H1 (cell line): Measurements from ENCODE around the gene CEACAM16.

Source experiments
- CHD1 ChIP-seq: IDR thresholded peaks from 2 replicates; pipeline ENCODE4 v1.6.1; 2012; ENCODE audit warnings: low read depth, low read length, improper control_type of control experiment
- CREB1 ChIP-seq: IDR thresholded peaks from 2 replicates; pipeline ENCODE4 v1.6.1; 2012; ENCODE audit warnings: inconsistent platforms
- EZH2 ChIP-seq: fragments of 200-600 bp; sonication (generic); IDR thresholded peaks from 2 replicates; pipeline ENCODE4 v1.7.1; 2012; ENCODE audit warnings: low read depth, mild to moderate bottlenecking, moderate library complexity, low read length, inconsistent platforms; ENCODE audit not compliant: severe bottlenecking
- FOSL1 ChIP-seq: IDR thresholded peaks from 2 replicates; pipeline ENCODE4 v1.6.1; 2011; ENCODE audit warnings: mild to moderate bottlenecking, low read depth, low read length, moderate library complexity; ENCODE audit not compliant: insufficient read depth
- HDAC2 ChIP-seq, 2 experiments: fragments of 300-600 bp in 1 of 2; sonication (generic) in 1 of 2; IDR thresholded peaks; 2 replicates each; pipeline ENCODE4 v1.6.1; 2011 to 2012; ENCODE audit warnings: low read depth in 2 of 2, low read length in 2 of 2, mild to moderate bottlenecking in 2 of 2, moderate library complexity in 2 of 2, borderline replicate concordance in 1 of 2, inconsistent platforms in 1 of 2
- JUND ChIP-seq: IDR thresholded peaks from 2 replicates; pipeline ENCODE4 v1.6.1; 2011; ENCODE audit warnings: mild to moderate bottlenecking, improper control_type of control experiment, low read length
- KDM1A ChIP-seq: fragments of 200-600, 300-600 bp; sonication (generic); IDR thresholded peaks from 2 replicates; pipeline ENCODE4 v1.7.1; 2016; ENCODE audit warnings: mild to moderate bottlenecking, low read length, borderline replicate concordance
- POLR2A ChIP-seq, 2 experiments: IDR thresholded peaks; 1 replicate in 1 of 2; 2 replicates in 1 of 2; pipeline ENCODE4 v1.6.1; 2011; ENCODE audit warnings: low read depth in 2 of 2, low read length in 2 of 2, mild to moderate bottlenecking in 2 of 2; ENCODE audit errors: control extremely low read depth in 1 of 2
- POLR2AphosphoS5 ChIP-seq: IDR thresholded peaks from 2 replicates; pipeline ENCODE4 v1.6.1; 2011; ENCODE audit warnings: low read depth, low read length
- SP1 ChIP-seq: IDR thresholded peaks from 2 replicates; pipeline ENCODE4 v1.6.1; 2011; ENCODE audit warnings: low read depth, low read length
- SP4 ChIP-seq: IDR thresholded peaks from 2 replicates; pipeline ENCODE4 v1.6.1; 2012; ENCODE audit warnings: low read length, inconsistent platforms
- TF ChIP-seq, protein P1 (sequence below), 3 experiments: IDR thresholded peaks; 1 replicate in 2 of 3; 2 replicates in 1 of 3; pipeline versions ENCODE4 v1.5.1 to v1.6.1; 2011; ENCODE audit warnings: low read length in 3 of 3, mild to moderate bottlenecking in 3 of 3, inconsistent platforms in 2 of 3, low read depth in 1 of 3, moderate library complexity in 1 of 3; ENCODE audit not compliant: insufficient read depth in 1 of 3; ENCODE audit errors: control extremely low read depth in 1 of 3
- TF ChIP-seq, protein P2 (sequence below): IDR thresholded peaks from 2 replicates; pipeline ENCODE4 v1.6.1; 2011; ENCODE audit warnings: low read depth, mild to moderate bottlenecking, low read length; ENCODE audit not compliant: insufficient read depth

DNA sequence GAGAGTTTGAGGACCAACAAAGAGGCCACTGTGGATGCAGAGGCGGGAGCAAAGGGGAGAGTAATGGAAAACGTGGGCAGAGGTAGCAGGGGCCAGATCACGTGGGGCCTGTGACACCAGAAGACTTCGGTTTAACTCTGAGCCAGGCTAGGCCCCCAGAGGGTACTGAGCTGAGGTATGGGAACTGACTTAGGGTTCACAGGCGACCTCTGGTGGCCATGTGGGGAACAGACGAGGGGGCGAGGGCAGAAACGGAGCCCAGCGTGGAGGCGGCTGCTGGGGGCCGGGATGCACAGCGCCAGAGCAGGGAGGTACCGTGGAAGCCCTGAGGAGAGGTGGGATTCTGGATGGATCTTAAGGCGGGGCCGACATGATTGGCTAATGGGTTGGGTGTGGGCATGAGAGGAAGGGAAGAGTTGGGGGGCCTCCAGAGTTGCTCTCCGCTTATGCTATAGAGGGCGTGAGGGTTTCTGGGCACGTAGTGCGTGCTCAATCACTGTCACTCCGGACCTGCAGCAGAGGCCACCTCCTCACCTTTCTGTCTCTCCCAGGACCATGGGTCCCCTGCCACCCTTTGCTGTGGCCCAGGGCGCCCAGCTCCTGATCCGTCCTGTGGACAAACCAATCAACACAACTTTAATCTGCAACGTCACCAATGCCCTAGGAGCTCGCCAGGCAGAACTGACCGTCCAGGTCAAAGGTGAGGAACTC, 41.6 kb upstream of the CEACAM16 start:
- TF ChIP-seq SP1, result no peak
- no peak for TF ChIP-seq POLR2A (IDR thresholded peaks at IDR 0.05; ENCODE audit: control extremely low read depth in 1 of 2, low read depth in 2 of 2, low read length in 2 of 2)
- TF ChIP-seq, protein P1, sequence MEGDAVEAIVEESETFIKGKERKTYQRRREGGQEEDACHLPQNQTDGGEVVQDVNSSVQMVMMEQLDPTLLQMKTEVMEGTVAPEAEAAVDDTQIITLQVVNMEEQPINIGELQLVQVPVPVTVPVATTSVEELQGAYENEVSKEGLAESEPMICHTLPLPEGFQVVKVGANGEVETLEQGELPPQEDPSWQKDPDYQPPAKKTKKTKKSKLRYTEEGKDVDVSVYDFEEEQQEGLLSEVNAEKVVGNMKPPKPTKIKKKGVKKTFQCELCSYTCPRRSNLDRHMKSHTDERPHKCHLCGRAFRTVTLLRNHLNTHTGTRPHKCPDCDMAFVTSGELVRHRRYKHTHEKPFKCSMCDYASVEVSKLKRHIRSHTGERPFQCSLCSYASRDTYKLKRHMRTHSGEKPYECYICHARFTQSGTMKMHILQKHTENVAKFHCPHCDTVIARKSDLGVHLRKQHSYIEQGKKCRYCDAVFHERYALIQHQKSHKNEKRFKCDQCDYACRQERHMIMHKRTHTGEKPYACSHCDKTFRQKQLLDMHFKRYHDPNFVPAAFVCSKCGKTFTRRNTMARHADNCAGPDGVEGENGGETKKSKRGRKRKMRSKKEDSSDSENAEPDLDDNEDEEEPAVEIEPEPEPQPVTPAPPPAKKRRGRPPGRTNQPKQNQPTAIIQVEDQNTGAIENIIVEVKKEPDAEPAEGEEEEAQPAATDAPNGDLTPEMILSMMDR (IDR thresholded peaks at IDR 0.05; ENCODE audit: control extremely low read depth in 1 of 3, insufficient read depth in 1 of 3, low read depth in 1 of 3, low read length in 3 of 3), result peak; percentile 90 to 97 (median 95)
- no peak for TF ChIP-seq CHD1
- TF ChIP-seq EZH2, result no peak
- TF ChIP-seq POLR2AphosphoS5, result peak; percentile 49; the same call in 1 of the 2 replicates
- no peak for TF ChIP-seq FOSL1
- TF ChIP-seq HDAC2 (IDR thresholded peaks at IDR 0.05; ENCODE audit: borderline replicate concordance in 1 of 2, low read depth in 2 of 2, low read length in 2 of 2), result no peak
- no peak for TF ChIP-seq JUND
- TF ChIP-seq, protein P2, sequence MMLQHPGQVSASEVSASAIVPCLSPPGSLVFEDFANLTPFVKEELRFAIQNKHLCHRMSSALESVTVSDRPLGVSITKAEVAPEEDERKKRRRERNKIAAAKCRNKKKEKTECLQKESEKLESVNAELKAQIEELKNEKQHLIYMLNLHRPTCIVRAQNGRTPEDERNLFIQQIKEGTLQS, result peak; percentile 65; the same call in 1 of the 2 replicates
- TF ChIP-seq SP4, result no peak
- peak; percentile 49; the same call in 1 of the 2 replicates for TF ChIP-seq CREB1
- TF ChIP-seq KDM1A, result no peak
